Fibroblast of lung (primary cell): ENCODE data around the gene PRKAB1. TPM values are rescaled to one million over a fixed set of nuclear protein-coding genes. Genes with fewer than 3 reads are reported as not detected.

Source experiments
- DNase-seq, 2 donors: peaks; one replicate each; pipeline versions ENCODE4 v3.0.0 to v3.0.0-alpha.2; 2010; ENCODE audit warnings: low read depth in 2 of 2
- H2AFZ ChIP-seq: 2 replicates; pipeline ENCODE4 v1.5.1; 2012; ENCODE audit warnings: low read length, control low read depth, inconsistent platforms
- H3K27ac ChIP-seq: 2 replicates; pipeline ENCODE4 v1.5.1; 2011; ENCODE audit warnings: low read length, control low read depth; ENCODE audit not compliant: insufficient read depth
- H3K27me3 ChIP-seq: 2 replicates; pipeline ENCODE4 v1.5.1; 2011; ENCODE audit warnings: mild to moderate bottlenecking, low read length; ENCODE audit not compliant: control insufficient read depth, insufficient read depth
- H3K36me3 ChIP-seq: 2 replicates; pipeline ENCODE4 v1.5.1; 2011; ENCODE audit warnings: low read length; ENCODE audit not compliant: control insufficient read depth, insufficient read depth
- H3K4me1 ChIP-seq: 2 replicates; pipeline ENCODE4 v1.5.1; 2011; ENCODE audit warnings: low read length; ENCODE audit not compliant: control insufficient read depth, insufficient read depth; ENCODE audit errors: extremely low read depth
- H3K4me2 ChIP-seq: 2 replicates; pipeline ENCODE4 v1.5.1; 2011; ENCODE audit warnings: low read length, control low read depth; ENCODE audit not compliant: insufficient read depth; ENCODE audit errors: extremely low read depth
- H3K4me3 ChIP-seq, 4 experiments: fragments of 200-600 bp in 1 of 4; sonication (generic) in 1 of 4; replicated peaks in 1 of 4; 2 replicates each; pipeline ENCODE4 v1.5.1; 2011 to 2016; ENCODE audit warnings: low read length in 4 of 4, low read depth in 3 of 4, mild to moderate bottlenecking in 3 of 4, control low read depth in 2 of 4, inconsistent platforms in 1 of 4, mixed read lengths in 1 of 4; ENCODE audit not compliant: insufficient read depth in 1 of 4; ENCODE audit errors: control extremely low read depth in 1 of 4
- H3K79me2 ChIP-seq: 2 replicates; pipeline ENCODE4 v1.5.1; 2012; ENCODE audit warnings: mild to moderate bottlenecking, low read length, inconsistent platforms; ENCODE audit not compliant: control insufficient read depth, insufficient read depth
- H3K9ac ChIP-seq: 2 replicates; pipeline ENCODE4 v1.5.1; 2011; ENCODE audit warnings: mild to moderate bottlenecking, low read length, control low read depth; ENCODE audit not compliant: insufficient read depth
- H3K9me3 ChIP-seq: 2 replicates; pipeline ENCODE4 v1.5.1; 2012; ENCODE audit warnings: low read depth, low read length; ENCODE audit not compliant: control insufficient read depth, insufficient read depth
- H4K20me1 ChIP-seq: 2 replicates; pipeline ENCODE4 v1.5.1; 2011; ENCODE audit warnings: low read length; ENCODE audit not compliant: control insufficient read depth, insufficient read depth; ENCODE audit errors: extremely low read depth
- EZH2 ChIP-seq: IDR thresholded peaks from 2 replicates; pipeline ENCODE4 v1.5.1; 2012; ENCODE audit warnings: low read length, control low read depth, mild to moderate bottlenecking; ENCODE audit errors: missing control alignments
- polyA plus RNA-seq, 2 donors: library from polyadenylated mRNA; depleted of rRNA in 1 of 2; stranded (reverse) in 1 of 2; unstranded in 1 of 2; fragments of >200 nt; gene quantifications; 2 replicates each; pipeline ENCODE4 v1.2.1, GENCODE V29; 2011 to 2012; ENCODE audit warnings: missing spikeins in 1 of 2
- total RNA-seq: library from RNA; depleted of rRNA; stranded (reverse); fragments of >200 nt; gene quantifications from 2 replicates; pipeline ENCODE4 v1.2.1, GENCODE V29; 2014
- TF ChIP-seq, protein P1 (sequence below), 2 donors: IDR thresholded peaks in 1 of 2; conservative IDR thresholded peaks in 1 of 2; 1 replicate in 1 of 2; 2 replicates in 1 of 2; pipeline ENCODE4 v1.5.1; 2011 to 2012; ENCODE audit warnings: low read length in 2 of 2, control low read depth in 1 of 2, inconsistent platforms in 1 of 2, low read depth in 1 of 2, mild to moderate bottlenecking in 1 of 2

The PRKAB1 gene
- total and polyA plus RNA-seq, 2 donors (not counting 1 experiment from before 2014, with no cell fraction given): 17.0 to 23.8 TPM

- peak overlapping the region; percentile 32 for H3K4me2 ChIP-seq
- peaks cover 6% of the 10 kb centered on the region for H3K4me1 ChIP-seq
- H3K79me2 ChIP-seq: no peaks in the 10 kb centered on the region
- H3K9ac ChIP-seq: no peak overlapping the region
- DNase-seq: peak in 1 of 2 donors; percentile 52
- no peak for TF ChIP-seq EZH2
- TF ChIP-seq, protein P1, sequence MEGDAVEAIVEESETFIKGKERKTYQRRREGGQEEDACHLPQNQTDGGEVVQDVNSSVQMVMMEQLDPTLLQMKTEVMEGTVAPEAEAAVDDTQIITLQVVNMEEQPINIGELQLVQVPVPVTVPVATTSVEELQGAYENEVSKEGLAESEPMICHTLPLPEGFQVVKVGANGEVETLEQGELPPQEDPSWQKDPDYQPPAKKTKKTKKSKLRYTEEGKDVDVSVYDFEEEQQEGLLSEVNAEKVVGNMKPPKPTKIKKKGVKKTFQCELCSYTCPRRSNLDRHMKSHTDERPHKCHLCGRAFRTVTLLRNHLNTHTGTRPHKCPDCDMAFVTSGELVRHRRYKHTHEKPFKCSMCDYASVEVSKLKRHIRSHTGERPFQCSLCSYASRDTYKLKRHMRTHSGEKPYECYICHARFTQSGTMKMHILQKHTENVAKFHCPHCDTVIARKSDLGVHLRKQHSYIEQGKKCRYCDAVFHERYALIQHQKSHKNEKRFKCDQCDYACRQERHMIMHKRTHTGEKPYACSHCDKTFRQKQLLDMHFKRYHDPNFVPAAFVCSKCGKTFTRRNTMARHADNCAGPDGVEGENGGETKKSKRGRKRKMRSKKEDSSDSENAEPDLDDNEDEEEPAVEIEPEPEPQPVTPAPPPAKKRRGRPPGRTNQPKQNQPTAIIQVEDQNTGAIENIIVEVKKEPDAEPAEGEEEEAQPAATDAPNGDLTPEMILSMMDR (conservative IDR thresholded peaks at IDR 0.05 in 1 of 2, IDR thresholded peaks at IDR 0.05 in 1 of 2; ENCODE audit: low read depth in 1 of 2, low read length in 2 of 2): no peak
- no peak overlapping the region for H3K27ac ChIP-seq
- H2AFZ ChIP-seq: no peak overlapping the region
- no peaks in the 10 kb centered on the region for H3K9me3 ChIP-seq
- no peaks in the 10 kb centered on the region for H3K27me3 ChIP-seq
- H3K4me3 ChIP-seq: no peak overlapping the region
- H3K36me3 ChIP-seq: peaks cover 11% of the 10 kb centered on the region
- H4K20me1 ChIP-seq: no peaks in the 10 kb centered on the region
Measured at GRCh38 chr12:119692410-119692809, 24.5 kb downstream of the PRKAB1 start.

DNA sequence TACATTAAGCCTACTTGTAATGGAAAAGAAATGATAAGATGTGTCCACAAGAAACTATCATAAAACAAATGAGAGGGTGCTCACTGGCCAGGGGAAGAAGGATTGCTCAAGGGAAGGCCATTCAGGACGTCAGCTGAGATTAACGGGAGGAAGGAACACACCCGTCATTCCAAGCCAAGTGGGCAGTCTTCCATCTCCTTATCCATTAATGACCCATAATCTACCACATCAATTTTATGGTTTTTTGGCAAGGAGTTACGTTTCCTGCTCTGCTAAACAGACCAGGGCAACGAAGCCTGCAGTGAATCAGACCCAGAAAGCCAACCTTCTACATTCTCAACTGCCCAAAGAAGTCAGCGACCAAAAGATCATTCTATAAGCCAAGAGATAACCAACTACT, 25.1 kb downstream of the PRKAB1 start:
- no peaks in the 10 kb centered on the region for H4K20me1 ChIP-seq
- no peak overlapping the region for H3K4me3 ChIP-seq
- H3K36me3 ChIP-seq: peaks cover 11% of the 10 kb centered on the region
- TF ChIP-seq EZH2: no peak
- TF ChIP-seq, protein P1 (conservative IDR thresholded peaks at IDR 0.05 in 1 of 2, IDR thresholded peaks at IDR 0.05 in 1 of 2; ENCODE audit: low read depth in 1 of 2, low read length in 2 of 2): no peak
- H3K9ac ChIP-seq: no peak overlapping the region
- no peak overlapping the region for H3K27ac ChIP-seq
- peak; percentile 95 to 97 for DNase-seq
- H3K27me3 ChIP-seq: no peaks in the 10 kb centered on the region
- H3K9me3 ChIP-seq: no peaks in the 10 kb centered on the region
- H3K79me2 ChIP-seq: no peaks in the 10 kb centered on the region
- H2AFZ ChIP-seq: no peak overlapping the region
- peak overlapping the region; percentile 47 for H3K4me2 ChIP-seq
- peaks cover 6% of the 10 kb centered on the region for H3K4me1 ChIP-seq

DNA sequence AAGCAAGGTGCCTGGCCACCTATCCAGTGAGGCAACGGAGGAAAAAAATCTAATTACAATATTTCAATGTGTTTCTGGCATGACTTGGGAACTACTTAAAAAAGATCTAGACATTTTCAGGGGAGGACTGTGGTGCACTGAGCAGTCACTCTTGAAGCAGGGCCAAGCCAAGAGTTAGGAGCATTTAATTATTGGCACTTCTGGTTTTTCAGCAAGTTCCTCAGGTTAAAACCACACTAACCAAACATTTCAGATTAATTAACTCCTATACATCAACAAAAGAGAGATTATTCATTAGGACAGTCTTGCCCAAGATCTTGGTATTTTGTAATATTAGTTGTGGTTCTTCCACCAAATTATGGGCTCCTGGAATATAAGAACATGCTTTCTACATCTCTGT, 25.6 kb downstream of the PRKAB1 start:
- TF ChIP-seq EZH2: no peak
- TF ChIP-seq, protein P1 (conservative IDR thresholded peaks at IDR 0.05 in 1 of 2, IDR thresholded peaks at IDR 0.05 in 1 of 2; ENCODE audit: low read depth in 1 of 2, low read length in 2 of 2): no peak
- no peaks in the 10 kb centered on the region for H3K27me3 ChIP-seq
- H3K4me3 ChIP-seq: no peak overlapping the region
- peak in 1 of 2 donors; percentile 72 for DNase-seq
- no peak overlapping the region for H3K27ac ChIP-seq
- no peak overlapping the region for H2AFZ ChIP-seq
- H3K79me2 ChIP-seq: no peaks in the 10 kb centered on the region
- H3K4me1 ChIP-seq: peaks cover 6% of the 10 kb centered on the region
- H4K20me1 ChIP-seq: no peaks in the 10 kb centered on the region
- no peak overlapping the region for H3K9ac ChIP-seq
- peaks cover 8% of the 10 kb centered on the region for H3K36me3 ChIP-seq
- H3K9me3 ChIP-seq: no peaks in the 10 kb centered on the region
- H3K4me2 ChIP-seq: peak overlapping the region; percentile 47
